Bladder microvascular endothelial cell (primary cell): Measurements from ENCODE around the gene TTYH1. TPM values are rescaled to one million over a fixed set of nuclear protein-coding genes. Genes with fewer than 3 reads are reported as not detected.

Experiments used
- total RNA-seq: library from RNA; depleted of rRNA; stranded (reverse); fragments of >200 nt; gene quantifications from 2 replicates; pipeline ENCODE4 v1.2.3, GENCODE V29; 2014

Gene TTYH1
- not detected in 2 replicates for total RNA-seq

GRCh38 chr19:54415208-54415900, at the start of gene TTYH1:
TTYH1 (plus strand) TSS chr19:54415464; CDS start chr19:54415553, 89 bp downstream.

GRCh38 chr19:54448774-54449700, 33.8 kb downstream of the TTYH1 start, which contains the start of gene LENG8:
LENG8 (plus strand) TSS chr19:54449199; CDS start chr19:54451345, 2,146 bp downstream.

DNA sequence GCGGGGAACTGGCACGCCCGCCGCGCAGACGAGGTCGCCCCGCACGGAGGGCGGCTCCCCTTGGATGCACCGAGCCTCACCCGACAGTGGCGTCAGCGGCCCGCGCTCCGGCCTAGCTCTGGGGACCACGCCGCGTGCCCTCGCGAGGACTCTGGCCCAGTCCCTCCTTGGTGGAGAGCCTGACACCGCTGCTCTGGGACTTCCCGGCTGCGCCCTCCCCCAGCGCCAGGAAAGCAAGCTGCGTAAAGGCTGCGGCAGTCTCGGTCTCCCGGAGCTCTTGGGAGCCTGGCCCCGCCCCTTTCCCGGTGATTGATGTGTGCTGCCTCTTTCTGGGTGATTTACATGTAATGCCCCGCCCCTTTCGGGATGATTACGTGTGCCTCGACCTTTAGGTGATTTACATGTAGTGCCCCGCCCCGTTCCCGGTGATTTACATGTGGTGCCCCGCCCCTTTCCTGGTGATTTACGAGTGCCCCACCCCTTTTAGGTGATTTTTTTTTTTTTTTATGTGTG, 48.3 kb downstream of the TTYH1 start, which contains the start of gene LENG9:
LENG9 (minus strand) TSS at position 248 of the 513 bp plus-strand sequence. CDS start 252 bp downstream, outside the sequence.

DNA sequence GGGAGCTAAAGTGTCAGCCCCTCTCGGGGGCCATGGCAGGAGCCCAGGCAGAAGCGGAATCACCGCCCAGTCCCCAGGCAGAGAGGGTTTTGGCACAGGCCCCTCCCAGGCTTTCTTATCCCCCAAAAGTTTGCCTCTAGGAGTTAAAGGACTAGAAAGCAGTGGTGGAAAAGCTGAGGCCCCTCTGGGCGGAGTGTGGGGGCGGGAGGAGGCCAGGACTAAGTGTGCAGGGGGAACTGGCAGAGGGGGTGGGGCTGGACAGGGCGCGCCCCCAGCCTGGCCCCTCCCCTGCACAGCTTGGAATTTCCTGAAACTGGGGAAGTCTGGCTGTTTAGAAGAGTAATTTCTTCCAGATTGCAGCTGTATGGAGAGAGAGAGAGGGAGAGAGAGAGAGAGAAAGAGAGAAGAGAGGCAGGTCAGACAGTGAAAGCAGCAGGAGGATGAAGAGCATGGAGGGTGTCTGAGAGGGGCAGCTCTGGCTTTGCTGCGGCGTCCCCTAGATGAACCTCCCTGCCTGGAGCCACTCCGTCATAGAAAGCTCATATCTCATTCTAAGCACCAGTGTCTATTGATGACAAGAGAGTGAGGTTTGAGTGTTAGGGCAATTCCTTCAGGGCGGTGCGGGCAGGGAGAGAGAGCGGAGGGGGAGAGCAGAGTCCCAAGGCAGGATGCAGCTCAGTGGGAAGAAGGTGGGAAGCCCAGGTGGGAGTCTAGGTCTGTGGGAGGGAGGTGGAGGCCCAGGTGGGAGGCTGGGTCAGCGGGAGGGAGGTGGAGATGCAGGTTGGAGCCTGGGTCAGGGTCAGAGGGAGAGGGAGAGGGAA, 58.0 kb downstream of the TTYH1 start, which contains the start of gene CDC42EP5:
CDC42EP5 (minus strand) TSS at position 226 of the 821 bp plus-strand sequence. CDS start 7,749 bp downstream, outside the sequence.

Other genes with a start within 250 kb of the TTYH1 start
- gene TMC4, start 242.3 kb upstream of the TTYH1 start, total RNA-seq, result under 0.01 and 0.19 TPM in 2 replicates
- gene MBOAT7, start 225.9 kb upstream of the TTYH1 start, total RNA-seq, result 31.6 and 32.2 TPM in 2 replicates
- gene TSEN34, start 224.2 kb upstream of the TTYH1 start, total RNA-seq, result 25.9 and 35.8 TPM in 2 replicates
- gene RPS9, start 214.6 kb upstream of the TTYH1 start, total RNA-seq, result 2,062 and 3,264 TPM in 2 replicates
- not detected in 2 replicates for gene LILRB3, start 192.5 kb upstream of the TTYH1 start, total RNA-seq
- not detected in 2 replicates for gene LILRA6, start 172.7 kb upstream of the TTYH1 start, total RNA-seq
- gene LILRB5, start 158.2 kb upstream of the TTYH1 start, total RNA-seq, result not detected in 2 replicates
- not detected in 2 replicates for gene LILRB2, start 134.4 kb upstream of the TTYH1 start, total RNA-seq
- gene LILRA5, start 102.3 kb upstream of the TTYH1 start, total RNA-seq, result not detected in 2 replicates
- not detected in 2 replicates for gene LILRA4, start 76.3 kb upstream of the TTYH1 start, total RNA-seq
- gene LAIR1, start 50.5 kb upstream of the TTYH1 start, total RNA-seq, result not detected in 2 replicates
- gene LENG8, start 33.7 kb downstream of the TTYH1 start, total RNA-seq, result 24.9 and 54.1 TPM in 2 replicates
- 4.8 and 4.9 TPM in 2 replicates for gene LENG9, start 48.3 kb downstream of the TTYH1 start, total RNA-seq
- gene CDC42EP5, start 57.8 kb downstream of the TTYH1 start, total RNA-seq, result 53.5 and 74.6 TPM in 2 replicates
- gene LAIR2, start 87.4 kb downstream of the TTYH1 start, total RNA-seq, result not detected in 2 replicates
- gene LILRA2, start 158.3 kb downstream of the TTYH1 start, total RNA-seq, result not detected in 2 replicates
- not detected in 2 replicates for gene LILRA1, start 178.2 kb downstream of the TTYH1 start, total RNA-seq
- not detected in 2 replicates for gene LILRB1, start 215.0 kb downstream of the TTYH1 start, total RNA-seq
- gene LILRB4, start 247.5 kb downstream of the TTYH1 start, total RNA-seq, result not detected in 2 replicates